A549 (cell line): ENCODE results near the gene RGS17. TPM values are rescaled to one million over a fixed set of nuclear protein-coding genes. Genes with fewer than 3 reads are reported as not detected.

Experiments used
- ATAC-seq, 2 experiments: fragments of 200-7000 bp in 1 of 2; fragments of >200 bp in 1 of 2; cut with Nextera tagmentation in 1 of 2; cut with Tn5 transposase in 1 of 2; 3 replicates each; pipeline versions ENCODE4 v1.8.0 to v1.9.1; 2018 to 2020; ENCODE audit warnings: mild to moderate bottlenecking in 1 of 2, moderate library complexity in 1 of 2
- CTCF ChIA-PET: fragments of 300-600 bp; sonication (Branson Sonifier 250); formaldehyde crosslinking; extraction: SDS; loops from one replicate; lab custom pipeline; 2021; ENCODE audit warnings: antibody characterized with exemption, inconsistent platforms; lab: Yijun Ruan, JAX
- POLR2A ChIA-PET: fragments of 350-600 bp; formaldehyde crosslinking; extraction: SDS; loops from one replicate; lab custom pipeline; 2021; ENCODE audit warnings: antibody characterized with exemption, inconsistent platforms; lab: Yijun Ruan, JAX
- DNase-seq, 2 experiments: peaks; one replicate each; pipeline versions ENCODE4 v3.0.0 to v3.0.0-alpha.2; 2011 to 2016; ENCODE audit warnings: low read depth in 1 of 2, low spot score in 1 of 2
- FAIRE-seq: peaks from 2 replicates; lab custom pipeline; 2011; peaks lifted over from hg19 to GRCh38; lab: Jason Lieb, UNC
- H3K27ac ChIP-seq, 2 experiments: fragments of >200 bp; sonication (Bioruptor Twin); formaldehyde crosslinking; 3 replicates each; pipeline ENCODE4 v1.5.1; 2016 to 2017
- H3K4me1 ChIP-seq: fragments of >200 bp; sonication (Bioruptor Twin); formaldehyde crosslinking; 3 replicates; pipeline ENCODE4 v1.6.1; 2016
- H3K4me2 ChIP-seq: fragments of >200 bp; sonication (Bioruptor Twin); formaldehyde crosslinking; 3 replicates; pipeline ENCODE4 v1.6.1; 2016
- H3K4me3 ChIP-seq: fragments of >200 bp; sonication (Bioruptor Twin); formaldehyde crosslinking; 3 replicates; pipeline ENCODE4 v1.5.1; 2016
- H3K9me3 ChIP-seq: fragments of >200 bp; sonication (Bioruptor Twin); formaldehyde crosslinking; 3 replicates; pipeline ENCODE4 v1.6.1; 2016
- BHLHE40 ChIP-seq: IDR thresholded peaks from 2 replicates; pipeline ENCODE4 v1.6.1; 2012; ENCODE audit warnings: low read depth, low read length, inconsistent platforms
- CBX2 ChIP-seq: fragments of 200-600 bp; sonication (generic); IDR thresholded peaks from 2 replicates; pipeline ENCODE4 v1.6.1; 2016; ENCODE audit warnings: low read depth, mild to moderate bottlenecking, borderline replicate concordance
- CBX8 ChIP-seq: fragments of 200-600 bp; sonication (generic); IDR thresholded peaks from 2 replicates; pipeline ENCODE4 v1.6.1; 2016
- CEBPB ChIP-seq, 2 experiments: fragments of >200 bp in 1 of 2; sonication (Bioruptor Twin) in 1 of 2; formaldehyde crosslinking in 1 of 2; IDR thresholded peaks; 2 replicates each; pipeline ENCODE4 v1.6.1; 2012 to 2016
- CHD2 ChIP-seq: fragments of 150-350 bp; IDR thresholded peaks from 2 replicates; pipeline ENCODE4 v1.6.1; 2014; ENCODE audit warnings: low read length; ENCODE audit not compliant: partially characterized antibody
- EP300 ChIP-seq, 2 experiments: fragments of >200 bp; sonication (Bioruptor Twin); formaldehyde crosslinking; IDR thresholded peaks; 2 replicates in 1 of 2; 3 replicates in 1 of 2; pipeline ENCODE4 v1.6.1; 2016 to 2017
- ESRRA ChIP-seq: fragments of 150-350 bp; IDR thresholded peaks from 2 replicates; pipeline ENCODE4 v1.6.1; 2014; ENCODE audit warnings: mild to moderate bottlenecking, low read length, borderline replicate concordance
- FOSB ChIP-seq: fragments of 250-450 bp; sonication (Bioruptor Pico); IDR thresholded peaks from 2 replicates; pipeline ENCODE4 v1.5.0; 2020; ENCODE audit warnings: mild to moderate bottlenecking, moderate library complexity
- FOSL2 ChIP-seq, 2 experiments: fragments of 450-650 bp in 1 of 2; fragments of >200 bp in 1 of 2; sonication (Bioruptor Twin) in 1 of 2; formaldehyde crosslinking; IDR thresholded peaks; 2 replicates each; pipeline versions ENCODE4 v1.5.0 to v1.6.1; 2016 to 2020; ENCODE audit warnings: mild to moderate bottlenecking in 1 of 2, moderate library complexity in 1 of 2
- GATA3 ChIP-seq: IDR thresholded peaks from 2 replicates; pipeline ENCODE4 v1.6.1; 2012; ENCODE audit warnings: borderline replicate concordance
- HOXB13 ChIP-seq: fragments of 250-450 bp; sonication (Bioruptor Pico); IDR thresholded peaks from 2 replicates; pipeline ENCODE4 v1.5.0; 2020; ENCODE audit warnings: low read depth, mild to moderate bottlenecking, moderate library complexity
- HOXB5 ChIP-seq: fragments of 250-450 bp; sonication (Bioruptor Pico); IDR thresholded peaks from 2 replicates; pipeline ENCODE4 v1.5.0; 2020; ENCODE audit warnings: mild to moderate bottlenecking, moderate library complexity
- JUN ChIP-seq, 2 experiments: fragments of >200 bp; sonication (Bioruptor Twin); formaldehyde crosslinking; IDR thresholded peaks; 2 replicates in 1 of 2; 3 replicates in 1 of 2; pipeline ENCODE4 v1.6.1; 2016 to 2017
- JUNB ChIP-seq: fragments of >200 bp; sonication (Bioruptor Twin); formaldehyde crosslinking; IDR thresholded peaks from 2 replicates; pipeline ENCODE4 v1.6.1; 2016
- KDM1A ChIP-seq: fragments of 200-600 bp; sonication (generic); IDR thresholded peaks from 2 replicates; pipeline ENCODE4 v1.6.1; 2016; ENCODE audit warnings: low read depth, mild to moderate bottlenecking
- MAFK ChIP-seq: fragments of 450-650 bp; IDR thresholded peaks from 2 replicates; pipeline ENCODE4 v1.6.1; 2014; ENCODE audit not compliant: partially characterized antibody
- NPAS2 ChIP-seq: fragments of 250-450 bp; sonication (Bioruptor Pico); IDR thresholded peaks from 2 replicates; pipeline ENCODE4 v1.8.0; 2022; ENCODE audit warnings: mild to moderate bottlenecking, moderate library complexity, borderline replicate concordance
- POLR2AphosphoS2 ChIP-seq: conservative IDR thresholded peaks from 2 replicates; pipeline ENCODE4 v1.6.1; 2012; ENCODE audit warnings: low read length, improper control_type of control experiment, inconsistent platforms
- RAD21 ChIP-seq, 2 experiments: fragments of >200 bp in 1 of 2; sonication (Bioruptor Twin) in 1 of 2; formaldehyde crosslinking in 1 of 2; IDR thresholded peaks in 1 of 2; conservative IDR thresholded peaks in 1 of 2; 2 replicates in 1 of 2; 3 replicates in 1 of 2; pipeline ENCODE4 v1.6.1; 2012 to 2018; ENCODE audit warnings: inconsistent platforms in 1 of 2
- RARB ChIP-seq: fragments of 250-450 bp; sonication (Bioruptor Pico); IDR thresholded peaks from 2 replicates; pipeline ENCODE4 v1.8.0; 2021; ENCODE audit warnings: mild to moderate bottlenecking, moderate library complexity
- RFX5 ChIP-seq: fragments of 450-650 bp; IDR thresholded peaks from 2 replicates; pipeline ENCODE4 v1.7.1; 2014; ENCODE audit warnings: antibody characterized with exemption, mild to moderate bottlenecking, moderate library complexity
- SREBF2 ChIP-seq: fragments of 450-650 bp; IDR thresholded peaks from 2 replicates; pipeline ENCODE4 v1.6.1; 2014; ENCODE audit warnings: mild to moderate bottlenecking, moderate library complexity
- TFCP2L1 ChIP-seq: fragments of 250-450 bp; sonication (Bioruptor Pico); IDR thresholded peaks from 2 replicates; pipeline ENCODE4 v1.5.0; 2021; ENCODE audit warnings: mild to moderate bottlenecking
- ZC3H11A ChIP-seq: fragments of 450-650 bp; IDR thresholded peaks from 2 replicates; pipeline ENCODE4 v1.6.1; 2014; ENCODE audit warnings: antibody characterized with exemption, mild to moderate bottlenecking
- WGBS: methylation state at CpG from one replicate; pipeline ENCODE4 v1.1.6; 2017; ENCODE audit errors: missing lambda C conversion rate; 5-methylcytosine and 5-hydroxymethylcytosine counted together
- polyA plus RNA-seq, 4 experiments: library from polyadenylated mRNA; depleted of rRNA in 3 of 4; stranded (reverse); fragments of >200 nt; fragmentation: RNase III in 1 of 4; extraction: RNeasy Plus Mini Kit Qiagen cat#74134 plus additional on column Dnase treatment in 1 of 4; gene quantifications; 2 replicates in 3 of 4; 3 replicates in 1 of 4; pipeline ENCODE4 v1.2.3, GENCODE V29; 2011 to 2017
- TF ChIP-seq, protein P1 (sequence below): IDR thresholded peaks from 2 replicates; pipeline ENCODE4 v1.6.1; 2012
- TF ChIP-seq, protein P2 (sequence below): IDR thresholded peaks from 2 replicates; pipeline ENCODE4 v1.6.1; 2012
- TF ChIP-seq, protein P3 (sequence below): fragments of 250-450 bp; sonication (Bioruptor Pico); IDR thresholded peaks from 2 replicates; pipeline ENCODE4 v1.5.0; 2020; ENCODE audit warnings: low read depth, mild to moderate bottlenecking, moderate library complexity
- TF ChIP-seq, protein P4 (sequence below): fragments of >200 bp; sonication (Bioruptor Twin); formaldehyde crosslinking; IDR thresholded peaks from 3 replicates; pipeline ENCODE4 v1.5.1; 2016

Gene RGS17
- polyA plus RNA-seq, 2 of the 4 experiments (the other 2 are of a cell fraction) = 3.2 to 9.8 TPM

DNA sequence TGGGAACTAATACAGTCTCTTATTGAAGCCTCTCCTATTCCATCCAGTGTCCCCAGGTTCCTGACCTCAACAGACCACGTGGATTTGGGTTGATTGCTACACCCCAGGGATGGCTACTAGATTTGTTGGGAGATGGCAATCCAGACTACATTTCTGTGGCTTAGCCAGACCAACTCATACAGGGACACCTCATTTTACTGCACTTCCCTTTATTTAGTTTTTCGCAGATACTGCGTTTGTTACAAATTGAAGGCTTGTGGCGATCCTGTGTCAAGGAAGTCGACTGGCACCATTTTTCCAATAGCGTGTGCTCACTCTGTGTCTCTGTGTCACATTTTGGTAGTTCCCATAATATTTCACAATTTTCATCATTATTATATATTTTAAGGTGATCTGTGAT lies 118.2 kb downstream of the RGS17 start:
- ATAC-seq (no peak), FAIRE-seq (no peak), DNase-seq (no peak)
- no peak overlapping the region for H3K4me3 ChIP-seq
- H3K4me2 ChIP-seq = no peak overlapping the region
- no peak overlapping the region for H3K27ac ChIP-seq
- H3K4me1 ChIP-seq = no peaks in the 10 kb centered on the region
- CTCF ChIA-PET = interaction anchor here (1.8 kb wide), 1 partner anchor 12 kb away, joined by 6 read pairs; no protein-coding TSS in a partner anchor
- H3K9me3 ChIP-seq = no peaks in the 10 kb centered on the region
- 91% methylated on average over 6 of the region's 6 CpGs for WGBS
- no peak for TF ChIP-seq FOSL2 (IDR thresholded peaks at IDR 0.05)
- no peak for TF ChIP-seq FOSL2 (CRISPR knock-in tag; IDR thresholded peaks at IDR 0.05)
- TF ChIP-seq CHD2 = no peak
- no peak for TF ChIP-seq CBX8
- TF ChIP-seq FOSB (CRISPR knock-in tag) = no peak
- no peak for TF ChIP-seq EP300 (IDR thresholded peaks at IDR 0.05)
- TF ChIP-seq POLR2AphosphoS2 = no peak
- TF ChIP-seq RARB (CRISPR knock-in tag) = no peak
- TF ChIP-seq RAD21 (conservative IDR thresholded peaks at IDR 0.05 in 1 of 2, IDR thresholded peaks at IDR 0.05 in 1 of 2) = no peak
- TF ChIP-seq, protein P1, sequence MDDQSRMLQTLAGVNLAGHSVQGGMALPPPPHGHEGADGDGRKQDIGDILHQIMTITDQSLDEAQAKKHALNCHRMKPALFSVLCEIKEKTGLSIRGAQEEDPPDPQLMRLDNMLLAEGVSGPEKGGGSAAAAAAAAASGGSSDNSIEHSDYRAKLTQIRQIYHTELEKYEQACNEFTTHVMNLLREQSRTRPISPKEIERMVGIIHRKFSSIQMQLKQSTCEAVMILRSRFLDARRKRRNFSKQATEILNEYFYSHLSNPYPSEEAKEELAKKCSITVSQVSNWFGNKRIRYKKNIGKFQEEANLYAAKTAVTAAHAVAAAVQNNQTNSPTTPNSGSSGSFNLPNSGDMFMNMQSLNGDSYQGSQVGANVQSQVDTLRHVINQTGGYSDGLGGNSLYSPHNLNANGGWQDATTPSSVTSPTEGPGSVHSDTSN = no peak
- TF ChIP-seq CBX2 = no peak
- POLR2A ChIA-PET = no interaction called here

DNA sequence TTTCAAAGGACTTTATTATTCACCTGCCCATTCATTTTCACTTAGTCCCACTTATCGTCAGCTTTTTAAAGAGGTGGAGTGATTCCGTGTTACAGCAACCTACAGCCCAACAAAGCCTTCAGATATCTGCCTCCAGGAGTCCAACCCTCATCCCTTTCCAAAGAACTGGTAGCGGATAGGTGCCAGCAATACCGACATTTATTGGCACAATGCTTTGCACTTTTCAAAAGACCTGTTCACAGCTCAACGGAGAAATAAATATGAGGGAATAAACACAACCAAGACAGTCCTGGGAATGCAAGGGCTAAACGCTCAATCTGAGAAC lies 127.8 kb downstream of the RGS17 start:
- peaks cover 27% of the 10 kb centered on the region; the same call in 2 of the 3 replicates for H3K4me1 ChIP-seq
- TF ChIP-seq, protein P2, sequence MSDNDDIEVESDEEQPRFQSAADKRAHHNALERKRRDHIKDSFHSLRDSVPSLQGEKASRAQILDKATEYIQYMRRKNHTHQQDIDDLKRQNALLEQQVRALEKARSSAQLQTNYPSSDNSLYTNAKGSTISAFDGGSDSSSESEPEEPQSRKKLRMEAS = no peak
- TF ChIP-seq ESRRA (no peak), KDM1A (no peak), HOXB5 (CRISPR knock-in tag) (no peak), MAFK (no peak), RFX5 (no peak), SREBF2 (no peak), BHLHE40 (no peak), CHD2 (no peak), GATA3 (no peak), EP300 (IDR thresholded peaks at IDR 0.05) (no peak), CEBPB (IDR thresholded peaks at IDR 0.05) (no peak), HOXB13 (no peak), POLR2AphosphoS2 (no peak)
- TF ChIP-seq, protein P3, sequence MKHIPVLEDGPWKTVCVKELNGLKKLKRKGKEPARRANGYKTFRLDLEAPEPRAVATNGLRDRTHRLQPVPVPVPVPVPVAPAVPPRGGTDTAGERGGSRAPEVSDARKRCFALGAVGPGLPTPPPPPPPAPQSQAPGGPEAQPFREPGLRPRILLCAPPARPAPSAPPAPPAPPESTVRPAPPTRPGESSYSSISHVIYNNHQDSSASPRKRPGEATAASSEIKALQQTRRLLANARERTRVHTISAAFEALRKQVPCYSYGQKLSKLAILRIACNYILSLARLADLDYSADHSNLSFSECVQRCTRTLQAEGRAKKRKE (CRISPR knock-in tag) = no peak
- TF ChIP-seq, all 56 proteins: peak for 0
- 2% methylated on average over 6 of the region's 6 CpGs for WGBS
- peak overlapping the region; percentile 77 for H3K4me3 ChIP-seq
- H3K4me2 ChIP-seq = peak overlapping the region; percentile 77
- ATAC-seq (peak; percentile 46 to 55), FAIRE-seq (no peak), DNase-seq (no peak)
- no peaks in the 10 kb centered on the region for H3K9me3 ChIP-seq
- H3K27ac ChIP-seq = peak overlapping the region; percentile 84 to 88
- POLR2A ChIA-PET = interaction anchor here (2.3 kb wide), 1 partner anchor 20 kb away, joined by 11 read pairs; the partner anchor contains the start of gene FBXO5
- CTCF ChIA-PET = no interaction called here

DNA sequence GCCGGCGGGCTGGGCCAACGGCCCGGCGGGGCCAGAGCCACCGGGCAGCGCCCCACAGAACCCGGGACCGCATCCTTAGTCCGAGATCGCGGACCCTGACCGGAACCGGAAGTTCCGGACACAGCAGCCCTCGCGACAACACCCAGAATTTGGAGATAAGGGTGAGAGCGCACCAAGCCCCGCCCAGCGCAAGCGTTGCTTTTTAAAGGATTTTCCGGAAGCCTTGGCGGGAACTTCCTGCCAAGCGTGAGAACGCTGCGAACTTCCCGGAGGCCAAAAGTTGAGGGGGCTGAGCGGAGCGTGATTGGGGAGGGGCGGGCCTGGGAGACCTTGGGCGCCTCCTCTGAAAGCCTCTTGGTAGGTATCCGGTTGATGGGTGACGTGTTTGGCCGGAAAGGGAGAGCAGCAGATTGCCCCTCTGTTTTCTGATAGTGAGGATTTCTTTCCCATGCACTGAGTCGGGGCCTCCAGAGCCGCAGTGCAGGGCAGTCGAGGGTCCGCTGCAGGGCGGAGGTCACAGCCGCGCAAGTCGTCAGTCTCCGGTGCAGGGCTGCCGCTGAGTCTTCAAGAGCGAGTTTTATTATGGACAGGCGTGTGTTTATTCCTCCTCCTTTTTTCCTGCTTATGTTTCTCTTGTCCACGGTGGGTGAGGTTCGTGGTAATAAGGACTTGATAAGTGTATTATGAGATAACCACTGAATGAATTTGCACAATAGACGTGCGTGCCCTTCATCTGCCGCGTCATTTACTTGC lies 128.3 kb downstream of the RGS17 start, which contains the start of gene MTRF1L:
Gene MTRF1L (minus strand): TSS at position 97 of the 753 bp plus-strand sequence. CDS start 24 bp downstream, at position 73.
- DNase-seq (peak; percentile 79 to 94), FAIRE-seq (no peak), ATAC-seq (peak; percentile 98)
- Histone ChIP-seq H3K4me1 (peaks cover 27% of the 10 kb centered on the region; the same call in 2 of the 3 replicates), H3K4me3 (peak within 1 kb of the TSS; percentile 77), H3K27ac (peak within 1 kb of the TSS; percentile 84 to 88), H3K4me2 (peak within 1 kb of the TSS; percentile 87), H3K9me3 (no peaks in the 10 kb centered on the region)
- 1% methylated on average over 22 of the region's 52 CpGs for WGBS
- ChIA-PET CTCF (no interaction called here), POLR2A (interaction anchor here (2.3 kb wide), 1 partner anchor 20 kb away, joined by 11 read pairs; the partner anchor contains the start of gene FBXO5)
- no peak; the same call in 1 of the 2 replicates for TF ChIP-seq TFCP2L1 (CRISPR knock-in tag)
- TF ChIP-seq JUNB = no peak
- no peak for TF ChIP-seq POLR2AphosphoS2
- TF ChIP-seq JUN (IDR thresholded peaks at IDR 0.05) = peak; percentile 56 to 57; a peak in 3 of 5 replicates
- TF ChIP-seq, protein P4, sequence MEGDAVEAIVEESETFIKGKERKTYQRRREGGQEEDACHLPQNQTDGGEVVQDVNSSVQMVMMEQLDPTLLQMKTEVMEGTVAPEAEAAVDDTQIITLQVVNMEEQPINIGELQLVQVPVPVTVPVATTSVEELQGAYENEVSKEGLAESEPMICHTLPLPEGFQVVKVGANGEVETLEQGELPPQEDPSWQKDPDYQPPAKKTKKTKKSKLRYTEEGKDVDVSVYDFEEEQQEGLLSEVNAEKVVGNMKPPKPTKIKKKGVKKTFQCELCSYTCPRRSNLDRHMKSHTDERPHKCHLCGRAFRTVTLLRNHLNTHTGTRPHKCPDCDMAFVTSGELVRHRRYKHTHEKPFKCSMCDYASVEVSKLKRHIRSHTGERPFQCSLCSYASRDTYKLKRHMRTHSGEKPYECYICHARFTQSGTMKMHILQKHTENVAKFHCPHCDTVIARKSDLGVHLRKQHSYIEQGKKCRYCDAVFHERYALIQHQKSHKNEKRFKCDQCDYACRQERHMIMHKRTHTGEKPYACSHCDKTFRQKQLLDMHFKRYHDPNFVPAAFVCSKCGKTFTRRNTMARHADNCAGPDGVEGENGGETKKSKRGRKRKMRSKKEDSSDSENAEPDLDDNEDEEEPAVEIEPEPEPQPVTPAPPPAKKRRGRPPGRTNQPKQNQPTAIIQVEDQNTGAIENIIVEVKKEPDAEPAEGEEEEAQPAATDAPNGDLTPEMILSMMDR = no peak
- no peak for TF ChIP-seq MAFK
- TF ChIP-seq, protein P1 = no peak
- TF ChIP-seq NPAS2 = no peak
- no peak for TF ChIP-seq ZC3H11A
- TF ChIP-seq HOXB13 = no peak
